Duodenal mucosa (tissue), 2 donors: ENCODE results near the gene EXOC3L2.
"Not testable (repeated sequence)": the region's sequence is repeated elsewhere in the genome, so short reads cannot be mapped to it uniquely, and the experiment has no call there.

ENCODE experiments used
- H3K27ac ChIP-seq: one replicate; pipeline ENCODE4 v1.7.0; 2013; ENCODE audit warnings: low read depth, low read length
- H3K27me3 ChIP-seq, 2 donors: one replicate each; pipeline ENCODE4 v1.7.0; 2013; ENCODE audit warnings: low read length in 2 of 2, control low read depth in 1 of 2; ENCODE audit not compliant: insufficient read depth in 2 of 2, control insufficient read depth in 1 of 2
- H3K36me3 ChIP-seq, 2 donors: one replicate each; pipeline ENCODE4 v1.7.0; 2013; ENCODE audit warnings: low read length in 2 of 2, control low read depth in 1 of 2; ENCODE audit not compliant: insufficient read depth in 2 of 2, control insufficient read depth in 1 of 2
- H3K4me1 ChIP-seq, 2 donors: one replicate each; pipeline ENCODE4 v1.7.0; 2013; ENCODE audit warnings: low read length in 2 of 2, control low read depth in 1 of 2; ENCODE audit not compliant: insufficient read depth in 2 of 2, control insufficient read depth in 1 of 2
- H3K4me3 ChIP-seq, 2 donors: one replicate each; pipeline ENCODE4 v1.7.0; 2013; ENCODE audit warnings: low read length in 2 of 2, low read depth in 1 of 2
- H3K9ac ChIP-seq, 2 donors: one replicate each; pipeline ENCODE4 v1.7.0; 2013; ENCODE audit warnings: low read length in 2 of 2, low read depth in 1 of 2
- H3K9me3 ChIP-seq, 2 donors: one replicate each; pipeline ENCODE4 v1.7.0; 2013; ENCODE audit warnings: low read length in 2 of 2, control low read depth in 1 of 2; ENCODE audit not compliant: control insufficient read depth in 1 of 2

Gene EXOC3L2

GRCh38 chr19:45275370-45275971 lies 30.3 kb upstream of the EXOC3L2 start:
- Histone ChIP-seq H3K4me3 (no peak overlapping the region), H3K9me3 (no peaks in the 10 kb centered on the region), H3K27me3 (no peaks in the 10 kb centered on the region), H3K27ac (no peak overlapping the region), H3K4me1 (no peaks in the 10 kb centered on the region), H3K36me3 (peaks cover 3 to 31% of the 10 kb centered on the region in 2 donors), H3K9ac (no peak overlapping the region)

GRCh38 chr19:45273521-45273855 lies 28.3 kb upstream of the EXOC3L2 start:
- Histone ChIP-seq H3K36me3 (peaks cover 0 to 26% of the 10 kb centered on the region in 2 donors), H3K27ac (no peak overlapping the region), H3K4me1 (no peaks in the 10 kb centered on the region), H3K9me3 (no peaks in the 10 kb centered on the region), H3K27me3 (no peaks in the 10 kb centered on the region), H3K9ac (no peak overlapping the region), H3K4me3 (no peak overlapping the region)

- Histone ChIP-seq H3K27ac (no peak overlapping the region), H3K36me3 (peaks cover 0 to 22% of the 10 kb centered on the region in 2 donors), H3K9me3 (no peaks in the 10 kb centered on the region), H3K27me3 (no peaks in the 10 kb centered on the region), H3K4me3 (no peak overlapping the region), H3K4me1 (no peaks in the 10 kb centered on the region), H3K9ac (no peak overlapping the region)
These were observed 26.5 kb upstream of the EXOC3L2 start for GRCh38 chr19:45271735-45272108.

- Histone ChIP-seq H3K9ac (no peak overlapping the region), H3K9me3 (no peaks in the 10 kb centered on the region), H3K4me3 (no peak overlapping the region), H3K36me3 (peaks cover 0 to 22% of the 10 kb centered on the region in 2 donors), H3K27me3 (no peaks in the 10 kb centered on the region), H3K27ac (no peak overlapping the region), H3K4me1 (no peaks in the 10 kb centered on the region)
These were observed 26.0 kb upstream of the EXOC3L2 start for GRCh38 chr19:45271098-45271734.

- H3K4me1 ChIP-seq, H3K4me3 ChIP-seq, H3K27ac ChIP-seq, H3K27me3 ChIP-seq, H3K9ac ChIP-seq, H3K9me3 ChIP-seq: not testable (repeated sequence)
- peaks cover 0 to 22% of the 10 kb centered on the region in 2 donors for H3K36me3 ChIP-seq
These were observed 24.7 kb upstream of the EXOC3L2 start for GRCh38 chr19:45269939-45270338.

- no peak overlapping the region for H3K4me3 ChIP-seq
- H3K4me1 ChIP-seq: no peaks in the 10 kb centered on the region
- H3K27ac ChIP-seq: no peak overlapping the region
- no peaks in the 10 kb centered on the region for H3K9me3 ChIP-seq
- peaks cover 0 to 14% of the 10 kb centered on the region in 2 donors for H3K36me3 ChIP-seq
- H3K9ac ChIP-seq: no peak overlapping the region
- H3K27me3 ChIP-seq: no peaks in the 10 kb centered on the region
These were observed 22.1 kb upstream of the EXOC3L2 start for GRCh38 chr19:45267296-45267695.

- Histone ChIP-seq H3K36me3 (peaks cover 0 to 4% of the 10 kb centered on the region in 2 donors), H3K27me3 (no peaks in the 10 kb centered on the region), H3K9me3 (no peaks in the 10 kb centered on the region), H3K4me1 (no peaks in the 10 kb centered on the region), H3K27ac (no peak overlapping the region), H3K9ac (no peak overlapping the region), H3K4me3 (no peak overlapping the region)
These were observed 20.2 kb upstream of the EXOC3L2 start for GRCh38 chr19:45265375-45265774.

- Histone ChIP-seq H3K36me3 (peaks cover 0 to 4% of the 10 kb centered on the region in 2 donors), H3K9me3 (no peaks in the 10 kb centered on the region), H3K27ac (no peak overlapping the region), H3K9ac (no peak overlapping the region), H3K4me1 (no peaks in the 10 kb centered on the region), H3K27me3 (no peaks in the 10 kb centered on the region), H3K4me3 (no peak overlapping the region)
These were observed 19.6 kb upstream of the EXOC3L2 start for GRCh38 chr19:45264781-45265317.

GRCh38 chr19:45263013-45263412 lies 17.8 kb upstream of the EXOC3L2 start:
- H3K36me3 ChIP-seq: peaks cover 0 to 4% of the 10 kb centered on the region in 2 donors

GRCh38 chr19:45262570-45262969 lies 17.4 kb upstream of the EXOC3L2 start:
- Histone ChIP-seq H3K27me3 (no peaks in the 10 kb centered on the region), H3K9me3 (no peaks in the 10 kb centered on the region), H3K36me3 (peaks cover 0 to 4% of the 10 kb centered on the region in 2 donors), H3K9ac (no peak overlapping the region), H3K27ac (no peak overlapping the region), H3K4me3 (no peak overlapping the region), H3K4me1 (no peaks in the 10 kb centered on the region)

More at GRCh38 chr19:45263013-45263412, 17.8 kb upstream of the EXOC3L2 start:
- Histone ChIP-seq H3K9ac (no peak overlapping the region), H3K27me3 (no peaks in the 10 kb centered on the region), H3K27ac (no peak overlapping the region), H3K4me3 (no peak overlapping the region), H3K9me3 (no peaks in the 10 kb centered on the region), H3K4me1 (no peaks in the 10 kb centered on the region)
